H9 (cell line): ENCODE measurements around the gene RET. TPM values are rescaled to one million over a fixed set of nuclear protein-coding genes. Genes with fewer than 3 reads are reported as not detected.
A peak's percentile ranks its signal among the peaks of the same experiment; 100 is the strongest.

Experiments
- DNase-seq: peaks from one replicate; pipeline ENCODE4 v3.0.0-alpha.2; 2017
- H2AFZ ChIP-seq: one replicate; pipeline ENCODE4 v1.6.1; 2013; ENCODE audit warnings: mild to moderate bottlenecking, low read length, control low read depth, moderate library complexity
- H2AK5ac ChIP-seq: 2 replicates; pipeline ENCODE4 v1.6.1; 2013; ENCODE audit warnings: low read length, control low read depth, mixed read lengths; ENCODE audit not compliant: insufficient read length
- H2BK120ac ChIP-seq: one replicate; pipeline ENCODE4 v1.6.1; 2013; ENCODE audit warnings: low read depth, mild to moderate bottlenecking, low read length, control low read depth, inconsistent platforms; ENCODE audit not compliant: poor library complexity, severe bottlenecking
- H2BK12ac ChIP-seq: 2 replicates; pipeline ENCODE4 v1.6.1; 2013; ENCODE audit warnings: low read length, control low read depth, mixed read lengths, low read depth; ENCODE audit not compliant: insufficient read length
- H2BK15ac ChIP-seq: 2 replicates; pipeline ENCODE4 v1.6.1; 2013; ENCODE audit warnings: low read depth, low read length, control low read depth
- H2BK20ac ChIP-seq: one replicate; pipeline ENCODE4 v1.6.1; 2013; ENCODE audit warnings: low read depth, mild to moderate bottlenecking, low read length, control low read depth, inconsistent platforms; ENCODE audit not compliant: poor library complexity, severe bottlenecking
- H2BK5ac ChIP-seq: 2 replicates; pipeline ENCODE4 v1.6.1; 2013; ENCODE audit warnings: low read length, control low read depth, mixed read lengths; ENCODE audit not compliant: insufficient read length
- H3K14ac ChIP-seq: 2 replicates; pipeline ENCODE4 v1.6.1; 2013; ENCODE audit warnings: low read length, control low read depth; ENCODE audit not compliant: insufficient read depth
- H3K18ac ChIP-seq: 2 replicates; pipeline ENCODE4 v1.6.1; 2013; ENCODE audit warnings: low read depth, mild to moderate bottlenecking, mixed read lengths, low read length, control low read depth; ENCODE audit not compliant: insufficient read length
- H3K23ac ChIP-seq: 2 replicates; pipeline ENCODE4 v1.6.1; 2013; ENCODE audit warnings: low read length, control low read depth, mixed read lengths, low read depth; ENCODE audit not compliant: insufficient read length
- H3K23me2 ChIP-seq: 2 replicates; pipeline ENCODE4 v1.6.1; 2013; ENCODE audit warnings: low read depth, mild to moderate bottlenecking, mixed read lengths, low read length, control low read depth; ENCODE audit not compliant: insufficient read length, poor library complexity, severe bottlenecking
- H3K27ac ChIP-seq: 2 replicates; pipeline ENCODE4 v1.5.1; 2013; ENCODE audit warnings: low read length, control low read depth, mixed read lengths, low read depth; ENCODE audit not compliant: insufficient read length
- H3K27me3 ChIP-seq: 2 replicates; pipeline ENCODE4 v1.6.1; 2013; ENCODE audit warnings: low read length, control low read depth, inconsistent platforms; ENCODE audit not compliant: insufficient read depth
- H3K4ac ChIP-seq: 2 replicates; pipeline ENCODE4 v1.6.1; 2013; ENCODE audit warnings: low read depth, mild to moderate bottlenecking, control low read depth, inconsistent platforms, low read length, moderate library complexity
- H3K4me1 ChIP-seq: 2 replicates; pipeline ENCODE4 v1.6.1; 2013; ENCODE audit warnings: low read length, control low read depth, inconsistent platforms; ENCODE audit not compliant: insufficient read depth
- H3K4me2 ChIP-seq: 2 replicates; pipeline ENCODE4 v1.6.1; 2013; ENCODE audit warnings: low read length, control low read depth, mixed read lengths; ENCODE audit not compliant: insufficient read length, insufficient read depth
- H3K56ac ChIP-seq: 2 replicates; pipeline ENCODE4 v1.6.1; 2013; ENCODE audit warnings: low read depth, mild to moderate bottlenecking, mixed read lengths, low read length, control low read depth; ENCODE audit not compliant: insufficient read length
- H3K79me1 ChIP-seq: 2 replicates; pipeline ENCODE4 v1.6.1; 2013; ENCODE audit warnings: low read depth, mild to moderate bottlenecking, moderate library complexity, low read length, control low read depth, inconsistent platforms; ENCODE audit not compliant: insufficient read depth, poor library complexity, severe bottlenecking
- H3K79me2 ChIP-seq: 2 replicates; pipeline ENCODE4 v1.6.1; 2013; ENCODE audit warnings: low read length, control low read depth, inconsistent platforms; ENCODE audit not compliant: insufficient read depth
- H3K9ac ChIP-seq: 2 replicates; pipeline ENCODE4 v1.6.1; 2013; ENCODE audit warnings: low read length, control low read depth, mixed read lengths; ENCODE audit not compliant: insufficient read length; ENCODE audit errors: extremely low read depth
- H3K9me3 ChIP-seq: one replicate; pipeline ENCODE4 v1.6.1; 2013; ENCODE audit warnings: low read depth, low read length, inconsistent platforms; ENCODE audit not compliant: control insufficient read depth
- H3T11ph ChIP-seq: one replicate; pipeline ENCODE4 v1.6.1; 2013; ENCODE audit warnings: mild to moderate bottlenecking, low read length, control low read depth, inconsistent platforms
- H4K20me1 ChIP-seq: one replicate; pipeline ENCODE4 v1.6.1; 2013; ENCODE audit not compliant: control insufficient read depth, insufficient read length, insufficient read depth
- H4K5ac ChIP-seq: 2 replicates; pipeline ENCODE4 v1.6.1; 2013; ENCODE audit warnings: low read depth, mild to moderate bottlenecking, mixed read lengths, low read length, control low read depth; ENCODE audit not compliant: insufficient read length
- H4K8ac ChIP-seq: replicated peaks from 2 replicates; pipeline ENCODE4 v1.6.1; 2013; ENCODE audit warnings: low read length, control low read depth, mixed read lengths, low read depth; ENCODE audit not compliant: insufficient read length
- H4K91ac ChIP-seq: 2 replicates; pipeline ENCODE4 v1.6.1; 2013; ENCODE audit warnings: low read depth, mild to moderate bottlenecking, moderate library complexity, mixed read lengths, low read length, control low read depth; ENCODE audit not compliant: insufficient read length
- H3K27ac Mint-ChIP-seq, 3 experiments: 2 replicates in 2 of 3; 3 replicates in 1 of 3; pipeline ENCODE4 v1.8.0; 2020 to 2021; ENCODE audit warnings: mixed read lengths in 3 of 3, mild to moderate bottlenecking in 1 of 3, moderate library complexity in 1 of 3
- H3K27me3 Mint-ChIP-seq: 2 replicates; pipeline ENCODE4 v1.8.0; 2021; ENCODE audit warnings: low read depth, mild to moderate bottlenecking, moderate library complexity, mixed read lengths
- H3K36me3 Mint-ChIP-seq, 3 experiments: 2 replicates in 2 of 3; 3 replicates in 1 of 3; pipeline ENCODE4 v1.8.0; 2020 to 2021; ENCODE audit warnings: low read depth in 3 of 3, mixed read lengths in 3 of 3; ENCODE audit not compliant: insufficient read depth in 1 of 3
- H3K4me1 Mint-ChIP-seq, 2 experiments: 2 replicates each; pipeline ENCODE4 v1.8.0; 2020; ENCODE audit warnings: mixed read lengths in 2 of 2
- H3K4me3 Mint-ChIP-seq, 2 experiments: 2 replicates in 1 of 2; 3 replicates in 1 of 2; pipeline ENCODE4 v1.8.0; 2020 to 2021; ENCODE audit warnings: mild to moderate bottlenecking in 2 of 2, mixed read lengths in 2 of 2, moderate library complexity in 1 of 2
- H3K9me3 Mint-ChIP-seq, 2 experiments: 2 replicates in 1 of 2; 3 replicates in 1 of 2; pipeline ENCODE4 v1.8.0; 2020; ENCODE audit warnings: mild to moderate bottlenecking in 2 of 2, mixed read lengths in 2 of 2, moderate library complexity in 1 of 2
- WGBS: extraction: QIAGEN DNeasy Blood & Tissue Kit; methylation state at CpG from one replicate; pipeline ENCODE4 v1.1.7; 2013; ENCODE audit warnings: missing lambda C conversion rate, low lambda C conversion rate, mixed read lengths; ENCODE audit not compliant: insufficient read length; ENCODE audit errors: extremely low coverage; 5-methylcytosine and 5-hydroxymethylcytosine counted together
- total RNA-seq: library from RNA; stranded (reverse); gene quantifications from 2 replicates; pipeline ENCODE4 v1.2.1, GENCODE V29; 2021
- TF ChIP-seq, protein P1 (sequence below): fragments of 200-600 bp; sonication (generic); conservative IDR thresholded peaks from 3 replicates; pipeline ENCODE4 v1.8.0; 2021; ENCODE audit warnings: antibody characterized with exemption, mild to moderate bottlenecking

Gene RET
- total RNA-seq, 1 experiment from 2014 or later: 12.2 TPM

DNA sequence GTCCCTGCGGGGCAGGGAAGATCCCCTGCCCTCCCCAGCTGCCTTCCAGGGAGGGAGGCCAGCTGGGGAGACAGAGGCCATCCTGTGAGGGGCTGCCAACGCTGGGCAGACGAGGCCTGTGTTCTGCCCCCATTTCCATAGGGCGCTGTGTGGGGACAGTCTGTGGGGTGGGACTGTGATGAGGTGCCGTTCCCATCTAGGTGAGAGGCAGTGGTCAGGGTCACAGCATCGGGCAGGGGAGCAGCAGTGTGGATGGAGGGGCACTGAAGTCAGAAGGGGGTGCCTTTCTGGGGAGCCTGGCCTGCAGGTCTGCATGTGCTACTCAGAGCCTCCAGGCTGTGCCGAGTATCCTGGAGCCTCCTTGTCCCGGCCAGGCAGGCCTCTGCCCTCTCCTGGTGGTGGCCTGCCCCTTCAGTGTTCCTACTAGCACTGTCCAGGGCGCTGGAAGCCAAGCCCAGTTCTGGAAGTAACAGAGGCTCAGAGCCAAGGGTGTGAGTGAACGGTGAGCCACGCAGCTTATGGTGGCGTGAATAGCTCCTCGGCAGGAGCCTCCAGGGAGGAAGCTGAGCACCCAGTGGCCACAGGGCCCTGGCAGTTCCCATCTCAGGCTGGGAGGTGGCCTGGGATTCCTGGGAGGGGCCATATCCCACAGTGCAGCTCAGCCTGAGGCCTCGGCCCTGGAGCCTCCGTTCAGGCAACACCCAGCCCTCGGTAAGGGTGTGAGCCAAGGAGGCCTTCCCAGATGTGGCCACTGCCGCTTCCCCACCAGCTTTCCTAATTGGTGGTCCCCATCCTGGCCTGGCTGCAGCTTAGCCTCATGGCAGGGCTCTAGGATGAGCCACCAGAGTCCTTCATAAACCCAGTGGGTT, 38.1 kb downstream of the RET start:
- Histone ChIP-seq H3K27me3 (no peaks in the 10 kb centered on the region), H3T11ph (no peak overlapping the region), H4K5ac (no peak overlapping the region), H4K91ac (no peak overlapping the region), H3K23ac (no peak overlapping the region), H3K23me2 (no peaks in the 10 kb centered on the region), H3K79me1 (no peaks in the 10 kb centered on the region), H3K4ac (no peak overlapping the region), H3K79me2 (no peaks in the 10 kb centered on the region), H3K14ac (no peak overlapping the region), H2AFZ (no peak overlapping the region), H3K56ac (no peak overlapping the region), H2BK5ac (no peak overlapping the region), H4K8ac (no peak overlapping the region), H3K4me1 (no peaks in the 10 kb centered on the region), H4K20me1 (no peaks in the 10 kb centered on the region), H2BK15ac (no peak overlapping the region), H3K18ac (no peak overlapping the region), H3K9ac (no peak overlapping the region), H2BK20ac (no peak overlapping the region), H3K27ac (no peak overlapping the region), H2BK120ac (no peak overlapping the region), H3K4me2 (no peak overlapping the region), H2AK5ac (no peak overlapping the region), H2BK12ac (no peak overlapping the region), H3K9me3 (no peaks in the 10 kb centered on the region)
- DNase-seq: no peak
- Mint-ChIP-seq H3K4me1 (peaks cover 2% of the 10 kb centered on the region in 2 experiments; a peak in 3 of 4 replicates), H3K27ac (peak overlapping the region in 1 of 3 experiments; percentile 18; a peak in 1 of 7 replicates), H3K9me3 (no peaks in the 10 kb centered on the region), H3K36me3 (no peaks in the 10 kb centered on the region), H3K27me3 (no peaks in the 10 kb centered on the region), H3K4me3 (no peak overlapping the region)
- WGBS: no CpG with 5 or more reads among the region's 17 CpGs
- TF ChIP-seq, protein P1, sequence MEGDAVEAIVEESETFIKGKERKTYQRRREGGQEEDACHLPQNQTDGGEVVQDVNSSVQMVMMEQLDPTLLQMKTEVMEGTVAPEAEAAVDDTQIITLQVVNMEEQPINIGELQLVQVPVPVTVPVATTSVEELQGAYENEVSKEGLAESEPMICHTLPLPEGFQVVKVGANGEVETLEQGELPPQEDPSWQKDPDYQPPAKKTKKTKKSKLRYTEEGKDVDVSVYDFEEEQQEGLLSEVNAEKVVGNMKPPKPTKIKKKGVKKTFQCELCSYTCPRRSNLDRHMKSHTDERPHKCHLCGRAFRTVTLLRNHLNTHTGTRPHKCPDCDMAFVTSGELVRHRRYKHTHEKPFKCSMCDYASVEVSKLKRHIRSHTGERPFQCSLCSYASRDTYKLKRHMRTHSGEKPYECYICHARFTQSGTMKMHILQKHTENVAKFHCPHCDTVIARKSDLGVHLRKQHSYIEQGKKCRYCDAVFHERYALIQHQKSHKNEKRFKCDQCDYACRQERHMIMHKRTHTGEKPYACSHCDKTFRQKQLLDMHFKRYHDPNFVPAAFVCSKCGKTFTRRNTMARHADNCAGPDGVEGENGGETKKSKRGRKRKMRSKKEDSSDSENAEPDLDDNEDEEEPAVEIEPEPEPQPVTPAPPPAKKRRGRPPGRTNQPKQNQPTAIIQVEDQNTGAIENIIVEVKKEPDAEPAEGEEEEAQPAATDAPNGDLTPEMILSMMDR: no peak
